GM18517 (cell line): ENCODE measurements around the gene USP11.
"Not testable (repeated sequence)": the region's sequence is repeated elsewhere in the genome, so short reads cannot be mapped to it uniquely, and the experiment has no call there.

Experiments
- ATAC-seq: cut with Tn5 transposase; IDR thresholded peaks from one replicate; pipeline ENCODE4 v1.9.1; 2021; ENCODE audit warnings: mild to moderate bottlenecking, moderate library complexity; ENCODE audit not compliant: unreplicated experiment

Gene USP11

GRCh38 chrX:47242321-47242720 is 9.5 kb downstream of the USP11 start:
- ATAC-seq = no peak

- no peak for ATAC-seq
These were observed 10.5 kb downstream of the USP11 start for GRCh38 chrX:47243351-47243750.

DNA sequence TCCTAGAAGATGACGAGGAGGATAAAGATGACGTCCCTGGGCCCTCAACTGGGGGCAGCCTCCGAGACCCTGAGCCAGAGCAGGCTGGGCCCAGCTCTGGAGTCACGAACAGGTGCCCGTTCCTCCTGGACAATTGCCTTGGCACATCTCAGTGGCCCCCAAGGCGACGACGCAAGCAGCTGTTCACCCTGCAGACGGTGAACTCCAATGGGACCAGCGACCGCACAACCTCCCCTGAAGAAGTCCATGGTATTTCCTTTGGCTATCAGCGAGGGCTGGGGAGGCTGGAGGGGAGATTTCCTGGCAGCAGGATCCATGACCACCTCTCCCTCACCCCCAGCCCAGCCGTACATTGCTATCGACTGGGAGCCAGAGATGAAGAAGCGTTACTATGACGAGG is 11.9 kb downstream of the USP11 start:
- no peak for ATAC-seq

GRCh38 chrX:47245156-47245555 is 12.3 kb downstream of the USP11 start:
- ATAC-seq = no peak

- no peak for ATAC-seq
These were observed 14.6 kb downstream of the USP11 start for GRCh38 chrX:47247206-47247998.

- no peak for ATAC-seq
These were observed 15.2 kb downstream of the USP11 start for GRCh38 chrX:47247999-47248320.

DNA sequence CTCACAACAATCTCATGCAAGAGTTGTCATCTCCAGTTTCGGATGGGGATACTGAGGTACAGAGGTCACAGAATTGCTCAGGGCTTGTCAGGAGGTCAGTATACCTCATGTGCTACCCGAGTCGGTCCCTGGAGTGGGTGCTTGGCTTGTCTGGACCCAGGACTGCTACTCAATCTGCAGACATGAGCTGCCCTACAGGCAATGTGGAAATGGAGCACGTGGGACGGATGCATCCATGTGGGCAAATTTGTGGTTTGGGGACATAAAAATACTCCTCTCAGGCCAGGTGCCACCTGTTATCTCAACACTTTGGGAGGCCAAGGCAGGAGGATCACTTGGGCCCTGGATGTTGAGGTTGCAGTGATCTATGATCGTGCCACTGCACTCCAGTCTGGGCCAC is 15.8 kb downstream of the USP11 start:
- ATAC-seq = no peak

DNA sequence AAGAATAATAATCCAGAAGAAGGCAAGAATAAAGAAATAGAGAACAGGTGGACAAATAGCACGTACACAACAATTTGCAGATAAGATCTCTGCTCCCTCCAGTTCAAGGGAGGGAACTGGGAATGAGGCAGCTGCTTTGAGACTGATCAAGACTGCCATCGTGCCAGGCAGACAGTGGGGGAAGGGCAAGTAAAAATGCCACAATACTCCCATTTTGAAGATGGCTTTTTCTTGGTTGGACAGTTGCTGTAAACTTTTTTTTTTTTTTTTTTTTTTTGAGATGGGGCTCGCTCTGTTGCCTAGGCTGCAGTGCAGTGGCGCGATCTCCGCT is 17.2 kb downstream of the USP11 start:
- no peak for ATAC-seq

DNA sequence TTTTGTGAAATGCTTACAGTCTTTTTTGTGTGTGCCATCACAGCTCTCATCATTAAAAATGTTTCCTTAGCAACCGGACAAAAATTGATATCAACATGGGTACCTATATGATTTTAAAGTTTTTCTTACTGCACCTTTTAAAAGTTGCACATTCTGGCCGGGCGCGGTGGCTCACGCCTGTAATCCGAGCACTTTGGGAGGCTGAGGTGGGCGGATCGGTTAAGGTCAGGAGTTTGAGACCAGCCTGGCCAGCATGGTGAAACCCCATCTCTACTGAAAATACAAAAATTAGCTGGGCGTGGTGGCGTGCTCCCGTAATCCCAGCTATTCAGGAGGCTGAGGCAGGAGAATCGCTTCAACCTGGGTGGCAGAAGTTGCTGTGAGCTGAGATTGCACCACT is 24.8 kb downstream of the USP11 start:
- ATAC-seq = not testable (repeated sequence)

- no peak for ATAC-seq
These were observed 31.8 kb downstream of the USP11 start for GRCh38 chrX:47264483-47265173.

DNA sequence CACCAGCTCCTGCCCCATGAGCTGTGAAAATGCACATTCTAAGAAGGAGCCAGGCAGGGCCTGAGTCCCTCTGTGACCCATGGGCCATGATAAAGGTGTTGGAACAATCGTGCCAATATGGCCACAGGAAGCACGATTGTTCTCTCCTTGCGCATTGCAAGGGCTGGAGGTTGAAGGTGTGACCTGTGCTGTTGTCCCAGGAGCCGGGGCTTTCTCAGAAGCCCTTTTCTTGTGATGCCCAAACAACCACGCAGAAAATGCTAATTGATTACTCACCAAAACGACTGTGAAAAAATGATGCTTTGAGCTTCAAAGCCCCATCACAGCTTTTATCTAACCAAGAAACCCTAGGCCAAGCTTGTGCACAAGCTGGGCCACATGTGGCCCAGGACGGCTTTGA is 33.8 kb downstream of the USP11 start:
- ATAC-seq = no peak

- no peak for ATAC-seq
These were observed 39.2 kb downstream of the USP11 start for GRCh38 chrX:47272013-47272408.

DNA sequence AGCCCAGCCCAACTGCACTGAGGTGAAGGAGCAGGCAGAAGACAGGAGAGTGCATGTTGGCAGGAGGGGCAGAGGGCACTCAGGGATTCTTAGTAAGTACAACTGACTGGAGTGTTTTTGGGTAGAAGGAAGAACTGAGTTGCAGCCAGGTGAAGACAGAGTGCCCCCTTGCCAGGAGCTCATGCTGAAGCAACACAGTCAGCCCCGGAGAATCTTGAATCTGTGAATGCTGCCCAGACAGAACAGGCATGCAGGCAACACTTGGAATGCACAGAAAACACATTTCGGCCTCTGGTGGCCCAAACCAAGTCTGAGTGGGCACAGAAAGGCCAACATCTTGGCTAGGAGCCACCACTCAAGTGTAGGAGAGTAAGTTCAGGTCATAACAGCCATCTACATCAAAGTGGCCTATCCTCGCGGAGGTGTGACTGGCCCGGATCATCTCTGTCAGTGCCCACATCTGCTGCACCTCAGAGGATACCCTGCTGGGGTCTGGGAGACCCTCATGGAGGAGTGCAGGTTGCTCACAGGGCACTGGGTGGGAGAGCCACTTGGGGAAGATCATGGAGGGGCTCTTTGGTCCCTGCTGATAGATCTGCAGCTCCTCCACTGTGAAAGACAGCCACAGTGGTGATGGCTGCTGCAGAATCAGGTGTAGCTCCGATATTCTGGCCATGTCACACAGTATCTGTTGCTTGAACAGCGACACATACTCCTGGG is 40.4 kb downstream of the USP11 start:
- no peak for ATAC-seq

DNA sequence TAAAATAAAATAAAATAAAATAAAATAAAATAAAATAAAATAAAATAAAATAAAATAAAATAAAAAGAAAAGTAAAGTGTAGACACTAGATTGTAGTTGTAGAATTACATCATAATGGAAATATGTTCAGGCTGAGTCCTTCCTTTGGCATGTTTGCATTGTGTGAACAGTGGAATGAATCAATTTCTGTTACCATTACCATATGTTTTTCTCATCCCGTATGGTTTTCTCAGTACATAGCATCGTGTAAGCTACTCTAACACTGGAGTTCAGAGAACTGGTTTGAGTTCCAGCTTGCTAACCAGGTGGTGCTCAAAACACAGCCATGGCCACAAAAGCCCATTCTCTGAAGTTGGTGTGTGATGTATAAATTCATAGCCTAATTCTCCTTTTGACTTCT is 45.9 kb downstream of the USP11 start:
- no peak for ATAC-seq

- no peak for ATAC-seq
These were observed 50.4 kb downstream of the USP11 start for GRCh38 chrX:47283015-47283771.

GRCh38 chrX:47284616-47285015 is 51.8 kb downstream of the USP11 start:
- not testable (repeated sequence) for ATAC-seq

DNA sequence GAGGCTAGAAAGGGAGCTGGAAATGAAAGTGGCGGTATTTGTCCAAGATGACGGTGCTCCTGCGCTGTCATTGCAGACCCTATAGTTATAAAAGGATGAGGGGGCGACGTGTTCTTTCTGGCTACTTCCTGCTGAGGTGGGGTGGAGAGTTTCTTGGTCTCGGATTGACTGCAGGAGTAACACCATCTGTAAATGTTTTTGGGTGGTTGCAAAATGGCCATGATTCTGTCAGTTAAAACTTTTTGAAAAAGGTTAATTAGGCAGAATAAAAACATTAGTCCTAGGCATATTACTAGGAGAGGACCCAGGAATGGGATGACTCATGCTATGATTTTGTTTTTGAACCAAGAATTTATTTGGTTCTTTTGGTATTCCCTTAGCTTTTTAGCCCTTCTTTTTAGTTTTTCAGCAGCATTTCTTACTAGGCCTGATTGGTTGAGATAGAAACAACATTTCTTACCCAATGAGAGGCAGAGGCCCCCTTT is 53.1 kb downstream of the USP11 start:
- ATAC-seq = no peak

GRCh38 chrX:47293106-47293505 is 60.3 kb downstream of the USP11 start:
- no peak for ATAC-seq

- ATAC-seq = no peak
These were observed 64.1 kb downstream of the USP11 start for GRCh38 chrX:47296766-47297365.

GRCh38 chrX:47297874-47298273 is 65.1 kb downstream of the USP11 start:
- no peak for ATAC-seq
